HG03025 (cell line): Measurements from ENCODE around the gene GRIK2.

Experiments used
- ATAC-seq: cut with Tn5 transposase; IDR thresholded peaks from one replicate; pipeline ENCODE4 v1.9.1; 2021; ENCODE audit warnings: mild to moderate bottlenecking, moderate library complexity; ENCODE audit not compliant: unreplicated experiment, low FRiP score

GRIK2 gene

GRCh38 chr6:101936516-101936915 is 543.0 kb downstream of the GRIK2 start:
- no peak for ATAC-seq

GRCh38 chr6:101937108-101937507 is 543.6 kb downstream of the GRIK2 start:
- no peak for ATAC-seq

GRCh38 chr6:101940391-101940790 is 546.9 kb downstream of the GRIK2 start:
- ATAC-seq = no peak

GRCh38 chr6:101956961-101957360 is 563.5 kb downstream of the GRIK2 start:
- no peak for ATAC-seq

GRCh38 chr6:101961357-101961756 is 567.8 kb downstream of the GRIK2 start:
- ATAC-seq = no peak

GRCh38 chr6:101980924-101981323 is 587.4 kb downstream of the GRIK2 start:
- ATAC-seq = no peak

GRCh38 chr6:101986476-101986875 is 593.0 kb downstream of the GRIK2 start:
- peak; percentile 60 for ATAC-seq

- no peak for ATAC-seq
Observed at GRCh38 chr6:101992286-101992685, 598.8 kb downstream of the GRIK2 start.

- ATAC-seq = no peak
Observed at GRCh38 chr6:101994521-101994920, 601.0 kb downstream of the GRIK2 start.

GRCh38 chr6:102015431-102015830 is 621.9 kb downstream of the GRIK2 start:
- ATAC-seq = no peak

- no peak for ATAC-seq
Observed at GRCh38 chr6:102022281-102022680, 628.8 kb downstream of the GRIK2 start.

- ATAC-seq = no peak
Observed at GRCh38 chr6:102022803-102023202, 629.3 kb downstream of the GRIK2 start.

GRCh38 chr6:102023977-102024657 is 630.6 kb downstream of the GRIK2 start:
- no peak for ATAC-seq

- no peak for ATAC-seq
Observed at GRCh38 chr6:102026649-102027048, 633.1 kb downstream of the GRIK2 start.

GRCh38 chr6:102028176-102028575 is 634.7 kb downstream of the GRIK2 start:
- no peak for ATAC-seq

- ATAC-seq = no peak
Observed at GRCh38 chr6:102038964-102039363, 645.5 kb downstream of the GRIK2 start.

- ATAC-seq = no peak
Observed at GRCh38 chr6:102039441-102039840, 645.9 kb downstream of the GRIK2 start.

- ATAC-seq = no peak
Observed at GRCh38 chr6:102051001-102051400, 657.5 kb downstream of the GRIK2 start.

- ATAC-seq = no peak
Observed at GRCh38 chr6:102051720-102052119, 658.2 kb downstream of the GRIK2 start.

- no peak for ATAC-seq
Observed at GRCh38 chr6:102064142-102064541, 670.6 kb downstream of the GRIK2 start.

- no peak for ATAC-seq
Observed at GRCh38 chr6:102066301-102066700, 672.8 kb downstream of the GRIK2 start.

GRCh38 chr6:102068349-102068929 is 674.9 kb downstream of the GRIK2 start:
- no peak for ATAC-seq
